ENCODE data around the gene PGBD5.
"Not testable (repeated sequence)": the region's sequence is repeated elsewhere in the genome, so short reads cannot be mapped to it uniquely, and the experiment has no call there.

Gene PGBD5

DNA sequence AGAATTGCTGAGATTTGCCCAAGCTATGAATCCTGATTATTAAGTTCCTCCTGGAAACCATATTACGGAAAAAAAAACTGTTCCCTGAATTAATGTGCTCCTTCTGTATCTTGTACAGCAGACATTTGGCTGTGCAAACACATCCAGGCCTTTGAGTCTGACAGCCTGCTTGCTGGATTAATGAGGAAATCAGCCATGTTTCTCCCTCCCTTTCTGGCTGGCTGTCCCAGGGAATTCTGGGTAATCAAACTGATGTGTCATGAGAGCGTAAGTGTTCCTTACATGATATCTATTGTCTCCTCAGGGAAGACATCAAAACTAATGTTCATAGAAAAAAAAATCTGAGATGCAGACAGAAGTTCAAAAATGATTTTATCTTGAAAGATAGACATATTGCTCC, 18.8 kb downstream of the PGBD5 start:
- Histone ChIP-seq H3K27me3 (peaks cover 14% of the 10 kb centered on the region), H3K4me1 (ENCODE audit: control insufficient read depth in 1 of 2, insufficient read depth in 1 of 2, low read depth in 1 of 2, low read length in 1 of 2) (no peaks in the 10 kb centered on the region), H3K9me3 (no peaks in the 10 kb centered on the region), H3K27ac (no peak overlapping the region), H3K36me3 (no peaks in the 10 kb centered on the region), H3K4me3 (ENCODE audit: low read depth in 1 of 2, low read length in 1 of 2) (no peak overlapping the region)
- TF ChIP-seq, protein P1, sequence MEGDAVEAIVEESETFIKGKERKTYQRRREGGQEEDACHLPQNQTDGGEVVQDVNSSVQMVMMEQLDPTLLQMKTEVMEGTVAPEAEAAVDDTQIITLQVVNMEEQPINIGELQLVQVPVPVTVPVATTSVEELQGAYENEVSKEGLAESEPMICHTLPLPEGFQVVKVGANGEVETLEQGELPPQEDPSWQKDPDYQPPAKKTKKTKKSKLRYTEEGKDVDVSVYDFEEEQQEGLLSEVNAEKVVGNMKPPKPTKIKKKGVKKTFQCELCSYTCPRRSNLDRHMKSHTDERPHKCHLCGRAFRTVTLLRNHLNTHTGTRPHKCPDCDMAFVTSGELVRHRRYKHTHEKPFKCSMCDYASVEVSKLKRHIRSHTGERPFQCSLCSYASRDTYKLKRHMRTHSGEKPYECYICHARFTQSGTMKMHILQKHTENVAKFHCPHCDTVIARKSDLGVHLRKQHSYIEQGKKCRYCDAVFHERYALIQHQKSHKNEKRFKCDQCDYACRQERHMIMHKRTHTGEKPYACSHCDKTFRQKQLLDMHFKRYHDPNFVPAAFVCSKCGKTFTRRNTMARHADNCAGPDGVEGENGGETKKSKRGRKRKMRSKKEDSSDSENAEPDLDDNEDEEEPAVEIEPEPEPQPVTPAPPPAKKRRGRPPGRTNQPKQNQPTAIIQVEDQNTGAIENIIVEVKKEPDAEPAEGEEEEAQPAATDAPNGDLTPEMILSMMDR (IDR thresholded peaks at IDR 0.05) = no peak

DNA sequence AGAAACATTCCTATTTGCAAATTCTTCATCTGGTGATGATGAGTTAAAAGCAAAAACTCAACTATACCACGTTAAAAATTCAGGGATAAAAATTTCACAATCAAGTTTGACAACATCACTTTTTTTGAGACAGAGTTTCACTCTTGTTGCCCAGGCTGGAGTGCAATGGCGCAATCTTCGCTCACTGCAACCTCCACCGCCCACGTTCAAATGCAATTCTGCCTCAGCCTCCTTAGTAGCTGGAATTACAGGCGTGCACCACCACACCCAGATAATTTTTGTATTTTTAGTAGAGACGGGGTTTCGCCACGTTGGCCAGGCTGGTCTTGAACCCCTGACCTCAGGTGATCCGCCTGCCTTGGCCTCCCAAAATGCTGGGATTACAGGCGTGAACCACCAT, 19.4 kb downstream of the PGBD5 start:
- H3K9me3 ChIP-seq; H3K27ac ChIP-seq; H3K36me3 ChIP-seq; H3K4me1 ChIP-seq (ENCODE audit: control insufficient read depth in 1 of 2, insufficient read depth in 1 of 2, low read depth in 1 of 2, low read length in 1 of 2); H3K4me3 ChIP-seq (ENCODE audit: low read depth in 1 of 2, low read length in 1 of 2): not testable (repeated sequence)
- peaks cover 12% of the 10 kb centered on the region for H3K27me3 ChIP-seq

DNA sequence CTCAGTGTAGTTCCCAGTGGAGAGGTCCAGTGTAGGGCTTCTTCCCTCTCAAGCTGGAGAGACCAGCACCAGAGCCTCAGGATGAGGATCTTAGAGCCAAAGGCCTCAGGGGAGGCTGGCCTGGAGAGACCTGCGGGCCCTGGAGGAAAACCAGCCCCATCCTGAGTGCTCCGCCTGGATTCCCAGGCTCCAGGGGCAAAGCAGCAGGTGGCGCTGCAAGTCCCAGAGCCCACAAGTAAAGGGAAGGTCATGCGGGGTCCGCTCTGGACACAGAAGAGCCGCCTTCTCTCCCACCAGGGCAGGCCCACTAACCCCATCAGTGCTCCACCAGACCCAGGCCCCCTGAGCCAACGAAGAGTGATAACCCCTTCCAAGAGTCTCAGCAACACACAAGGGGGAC, 22.7 kb downstream of the PGBD5 start:
- TF ChIP-seq, protein P1 (IDR thresholded peaks at IDR 0.05) = no peak
- Histone ChIP-seq H3K4me3 (ENCODE audit: low read depth in 1 of 2, low read length in 1 of 2) (no peak overlapping the region), H3K27me3 (no peaks in the 10 kb centered on the region)

DNA sequence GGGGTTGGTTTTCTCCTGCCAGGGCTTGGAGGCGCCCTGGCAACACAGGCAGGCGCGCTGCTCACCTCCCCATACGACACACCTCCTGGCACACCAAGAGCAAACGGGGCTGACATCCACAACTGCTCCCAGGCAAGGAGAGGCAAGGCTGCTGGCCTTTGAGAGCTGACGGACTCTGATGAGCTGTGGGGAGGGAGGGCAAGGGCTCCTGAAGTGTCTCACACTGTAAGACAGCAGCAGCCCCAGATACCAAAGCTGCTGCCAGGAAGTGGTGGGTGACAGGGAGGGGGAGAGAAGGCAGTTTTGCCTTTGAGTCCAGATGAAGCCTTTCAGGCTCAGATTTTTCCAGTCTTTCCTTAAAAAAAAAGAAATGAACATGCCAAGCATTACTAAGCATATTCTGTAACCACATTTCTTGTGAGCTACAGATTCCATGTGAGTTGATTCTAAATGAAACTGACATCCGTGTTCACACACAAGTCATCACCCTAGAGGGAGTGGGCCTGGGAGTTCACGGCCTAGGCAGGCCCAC, 24.3 kb downstream of the PGBD5 start:
- H3K27ac ChIP-seq = no peak overlapping the region
- TF ChIP-seq, protein P1 (IDR thresholded peaks at IDR 0.05) = no peak

More for the DNA sequence above, 22.7 kb downstream of the PGBD5 start:
- Histone ChIP-seq H3K4me1 (ENCODE audit: control insufficient read depth in 1 of 2, insufficient read depth in 1 of 2, low read depth in 1 of 2, low read length in 1 of 2) (no peaks in the 10 kb centered on the region), H3K36me3 (no peaks in the 10 kb centered on the region), H3K27ac (no peak overlapping the region), H3K9me3 (no peaks in the 10 kb centered on the region)

DNA sequence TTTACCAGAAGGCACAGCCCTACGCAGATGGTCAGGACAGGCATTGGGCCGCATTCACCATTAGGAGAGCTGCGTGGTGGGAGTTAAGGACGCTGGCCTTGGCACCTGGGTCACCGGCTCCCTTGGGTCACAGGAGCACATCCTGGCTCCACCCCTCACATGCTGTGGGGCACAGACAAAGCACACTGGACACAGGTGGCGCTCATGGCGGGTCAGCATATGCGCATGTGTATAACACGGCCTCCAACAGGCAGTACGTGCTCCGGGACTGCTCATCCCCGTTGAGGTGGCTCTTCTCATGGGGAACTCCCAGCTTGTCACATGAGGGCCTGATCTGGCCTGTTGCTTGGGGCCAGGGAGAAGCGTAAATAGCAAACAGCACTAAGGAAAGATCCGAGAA, 25.0 kb downstream of the PGBD5 start:
- Histone ChIP-seq H3K27me3 (no peaks in the 10 kb centered on the region), H3K4me3 (ENCODE audit: low read depth in 1 of 2, low read length in 1 of 2) (no peak overlapping the region), H3K36me3 (no peaks in the 10 kb centered on the region), H3K4me1 (ENCODE audit: control insufficient read depth in 1 of 2, insufficient read depth in 1 of 2, low read depth in 1 of 2, low read length in 1 of 2) (no peaks in the 10 kb centered on the region), H3K9me3 (no peaks in the 10 kb centered on the region), H3K27ac (no peak overlapping the region)
- TF ChIP-seq, protein P1 (IDR thresholded peaks at IDR 0.05) = no peak

More for the DNA sequence above, 24.3 kb downstream of the PGBD5 start:
- Histone ChIP-seq H3K9me3 (no peaks in the 10 kb centered on the region), H3K36me3 (no peaks in the 10 kb centered on the region), H3K4me3 (ENCODE audit: low read depth in 1 of 2, low read length in 1 of 2) (no peak overlapping the region), H3K27me3 (no peaks in the 10 kb centered on the region), H3K4me1 (ENCODE audit: control insufficient read depth in 1 of 2, insufficient read depth in 1 of 2, low read depth in 1 of 2, low read length in 1 of 2) (no peaks in the 10 kb centered on the region)

DNA sequence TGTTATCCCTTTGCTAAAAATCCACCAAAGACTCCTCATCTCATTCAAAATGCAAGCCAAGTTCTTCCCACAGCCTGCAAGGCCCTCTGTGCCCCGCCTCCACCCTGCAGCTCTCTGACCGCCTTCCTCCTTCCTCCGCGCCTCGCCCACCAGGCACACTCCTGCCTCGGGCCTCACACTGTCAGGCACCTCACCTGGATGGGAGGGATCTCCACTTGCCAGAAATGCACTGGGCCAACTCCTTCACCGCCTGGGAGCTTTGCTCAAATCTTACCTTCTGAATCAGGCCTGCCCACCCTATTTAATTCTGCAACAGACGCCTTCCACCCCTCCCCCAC, 26.2 kb downstream of the PGBD5 start:
- H3K9me3 ChIP-seq = no peaks in the 10 kb centered on the region

More for the DNA sequence above, 26.2 kb downstream of the PGBD5 start:
- Histone ChIP-seq H3K27ac (no peak overlapping the region), H3K36me3 (no peaks in the 10 kb centered on the region), H3K4me1 (ENCODE audit: control insufficient read depth in 1 of 2, insufficient read depth in 1 of 2, low read depth in 1 of 2, low read length in 1 of 2) (no peaks in the 10 kb centered on the region), H3K27me3 (no peaks in the 10 kb centered on the region), H3K4me3 (ENCODE audit: low read depth in 1 of 2, low read length in 1 of 2) (no peak overlapping the region)
- TF ChIP-seq, protein P1 (IDR thresholded peaks at IDR 0.05) = no peak

Measured in neutrophil (primary cell).